HEK293T (cell line): Measurements from ENCODE around the gene DNAJC15.

Experiments used
- CTCF ChIA-PET: fragments of 350-600 bp; formaldehyde crosslinking; extraction: SDS; loops from one replicate; lab custom pipeline; 2021; ENCODE audit warnings: antibody characterized with exemption, inconsistent platforms; lab: Yijun Ruan, JAX
- POLR2A ChIA-PET: fragments of 350-600 bp; formaldehyde crosslinking; extraction: SDS; loops from one replicate; lab custom pipeline; 2020; ENCODE audit warnings: antibody characterized with exemption, inconsistent platforms; lab: Yijun Ruan, JAX
- DNase-seq: peaks from one replicate; pipeline ENCODE4 v3.0.0; 2012; ENCODE audit warnings: mixed read lengths; ENCODE audit errors: extremely low spot score
- ARNT ChIP-seq: fragments of 450-650 bp; IDR thresholded peaks from 2 replicates; pipeline ENCODE4 v1.6.1; 2017; ENCODE audit warnings: mild to moderate bottlenecking
- BHLHE40 ChIP-seq: fragments of 450-650 bp; IDR thresholded peaks from 2 replicates; pipeline ENCODE4 v1.6.1; 2016; ENCODE audit warnings: mild to moderate bottlenecking, moderate library complexity, borderline replicate concordance
- CTBP1 ChIP-seq: fragments of 450-650 bp; IDR thresholded peaks from 2 replicates; pipeline ENCODE4 v1.6.1; 2016; ENCODE audit warnings: borderline replicate concordance
- ELF4 ChIP-seq: fragments of 450-650 bp; IDR thresholded peaks from 2 replicates; pipeline ENCODE4 v1.6.1; 2017; ENCODE audit warnings: antibody characterized with exemption
- FOXA1 ChIP-seq: fragments of 450-650 bp; IDR thresholded peaks from 2 replicates; pipeline ENCODE4 v1.6.1; 2016; ENCODE audit warnings: mild to moderate bottlenecking
- FOXK2 ChIP-seq: fragments of 450-650 bp; IDR thresholded peaks from 2 replicates; pipeline ENCODE4 v1.6.1; 2016; ENCODE audit warnings: mild to moderate bottlenecking
- FOXM1 ChIP-seq: fragments of 450-650 bp; IDR thresholded peaks from 2 replicates; pipeline ENCODE4 v1.6.1; 2017; ENCODE audit warnings: mild to moderate bottlenecking, borderline replicate concordance
- HDGF ChIP-seq: fragments of 450-650 bp; IDR thresholded peaks from 2 replicates; pipeline ENCODE4 v1.6.1; 2017; ENCODE audit warnings: antibody characterized with exemption, borderline replicate concordance
- L3MBTL2 ChIP-seq: fragments of 450-650 bp; conservative IDR thresholded peaks from 2 replicates; pipeline ENCODE4 v1.6.1; 2016; ENCODE audit warnings: mild to moderate bottlenecking
- LEF1 ChIP-seq: fragments of 450-650 bp; IDR thresholded peaks from 2 replicates; pipeline ENCODE4 v1.6.1; 2017; ENCODE audit warnings: mild to moderate bottlenecking, borderline replicate concordance
- NFRKB ChIP-seq: fragments of 450-650 bp; IDR thresholded peaks from 2 replicates; pipeline ENCODE4 v1.6.1; 2016; ENCODE audit warnings: mild to moderate bottlenecking, moderate library complexity
- SP1 ChIP-seq: fragments of 450-650 bp; IDR thresholded peaks from 2 replicates; pipeline ENCODE4 v1.6.1; 2017
- SUZ12 ChIP-seq: fragments of 450-650 bp; IDR thresholded peaks from 2 replicates; pipeline ENCODE4 v1.6.1; 2016; ENCODE audit warnings: mild to moderate bottlenecking
- TARDBP ChIP-seq: fragments of 450-650 bp; IDR thresholded peaks from 2 replicates; pipeline ENCODE4 v1.6.1; 2016
- ZNF384 ChIP-seq: fragments of 450-650 bp; IDR thresholded peaks from 2 replicates; pipeline ENCODE4 v1.6.1; 2016
- TF ChIP-seq, protein P1 (sequence below): fragments of 450-650 bp; IDR thresholded peaks from 2 replicates; pipeline ENCODE4 v1.6.1; 2016

DNAJC15 gene

DNA sequence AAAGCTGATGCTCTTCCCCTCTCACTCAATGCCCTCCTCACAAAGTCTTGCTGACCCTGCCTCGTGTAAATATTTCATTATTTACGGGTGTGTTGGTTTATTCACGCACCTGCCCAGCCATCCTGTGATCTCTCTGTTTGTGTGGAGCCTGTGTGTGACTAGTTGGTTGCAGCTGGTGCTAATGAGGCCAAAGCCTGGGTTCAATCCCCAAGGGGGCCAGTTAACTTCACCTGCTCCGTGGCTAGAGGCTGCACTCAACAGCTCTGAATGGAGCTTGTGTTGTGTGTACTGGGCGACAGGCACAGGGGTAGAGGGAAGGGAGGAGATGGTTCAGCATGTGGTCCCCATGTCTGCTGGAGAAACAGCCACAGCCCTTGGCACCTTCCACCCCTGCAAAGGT, 109.5 kb downstream of the DNAJC15 start:
- DNase-seq = no peak
- POLR2A ChIA-PET = no interaction called here

DNA sequence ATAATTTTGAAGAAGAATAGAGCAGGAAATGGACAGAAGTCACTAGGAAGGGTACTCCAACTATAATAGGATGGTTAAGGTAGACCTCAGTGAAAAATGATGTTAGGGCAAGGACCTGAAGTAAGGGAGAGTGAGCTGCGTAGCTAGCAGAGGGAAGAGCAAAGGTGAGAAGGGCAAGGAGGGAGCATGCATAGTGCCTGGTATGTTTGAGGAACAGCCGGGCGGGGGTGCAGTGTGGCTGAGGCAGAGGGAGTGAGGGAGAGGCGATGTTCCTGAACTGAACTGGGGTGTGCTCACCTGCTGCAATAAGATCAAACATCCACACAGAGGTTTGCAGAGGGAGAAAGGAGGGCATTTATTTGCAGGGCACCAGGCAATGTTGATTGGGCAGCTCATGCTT, 110.4 kb downstream of the DNAJC15 start:
- ChIA-PET CTCF (interaction anchor here (0.5 kb wide), 1 partner anchor 305 kb away, joined by 6 read pairs; no protein-coding TSS in a partner anchor), POLR2A (no interaction called here)
- TF ChIP-seq SP1 = no peak
- no peak for TF ChIP-seq ZNF384
- TF ChIP-seq ARNT = no peak
- TF ChIP-seq FOXK2 = no peak
- TF ChIP-seq L3MBTL2 = no peak
- TF ChIP-seq NFRKB = no peak
- TF ChIP-seq ELF4 = no peak
- TF ChIP-seq FOXM1 = no peak
- TF ChIP-seq LEF1 = no peak
- no peak for TF ChIP-seq CTBP1
- no peak for TF ChIP-seq SUZ12
- no peak for TF ChIP-seq FOXA1
- TF ChIP-seq TARDBP = no peak
- no peak for TF ChIP-seq BHLHE40
- TF ChIP-seq HDGF = no peak
- DNase-seq = no peak

More for the DNA sequence above, 109.5 kb downstream of the DNAJC15 start:
- TF ChIP-seq SP1 = no peak
- TF ChIP-seq L3MBTL2 = no peak
- no peak for TF ChIP-seq ELF4
- TF ChIP-seq FOXA1 = no peak
- TF ChIP-seq FOXM1 = no peak
- no peak for TF ChIP-seq TARDBP
- no peak for TF ChIP-seq LEF1
- TF ChIP-seq SUZ12 = no peak
- TF ChIP-seq HDGF = no peak
- CTCF ChIA-PET = interaction anchor here (1.0 kb wide), 2 partner anchors 163 to 538 kb away, joined by 3 read pairs; no protein-coding TSS in a partner anchor

DNA sequence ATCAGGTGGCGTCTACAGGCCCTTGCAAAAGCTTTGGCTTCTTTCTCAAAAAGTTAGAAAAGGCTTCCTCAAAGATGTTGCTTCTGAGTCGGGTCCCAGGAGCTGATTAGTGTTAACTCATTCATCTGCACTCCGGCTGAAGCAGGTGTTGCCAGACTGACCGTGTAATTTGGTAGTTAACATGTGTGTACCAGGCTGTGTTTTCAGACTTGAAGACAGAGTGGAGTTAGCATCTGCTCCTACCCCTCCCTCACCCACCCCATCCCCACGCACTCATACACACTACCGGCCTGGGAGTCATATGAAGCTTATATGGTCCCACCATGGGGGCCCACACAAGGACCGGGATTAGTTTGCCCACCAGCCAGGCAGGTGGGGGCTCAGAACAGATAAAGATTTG, 111.5 kb downstream of the DNAJC15 start:
- POLR2A ChIA-PET = no interaction called here
- TF ChIP-seq NFRKB = no peak
- TF ChIP-seq FOXM1 = no peak
- TF ChIP-seq SUZ12 = no peak
- TF ChIP-seq L3MBTL2 = no peak
- TF ChIP-seq HDGF = no peak
- TF ChIP-seq ELF4 = no peak
- no peak for TF ChIP-seq FOXA1
- TF ChIP-seq ZNF384 = no peak
- no peak for TF ChIP-seq BHLHE40
- TF ChIP-seq SP1 = no peak
- no peak for TF ChIP-seq FOXK2
- CTCF ChIA-PET = interaction anchor here (0.6 kb wide), 1 partner anchor 20 kb away, joined by 9 read pairs; no protein-coding TSS in a partner anchor
- no peak for DNase-seq

DNA sequence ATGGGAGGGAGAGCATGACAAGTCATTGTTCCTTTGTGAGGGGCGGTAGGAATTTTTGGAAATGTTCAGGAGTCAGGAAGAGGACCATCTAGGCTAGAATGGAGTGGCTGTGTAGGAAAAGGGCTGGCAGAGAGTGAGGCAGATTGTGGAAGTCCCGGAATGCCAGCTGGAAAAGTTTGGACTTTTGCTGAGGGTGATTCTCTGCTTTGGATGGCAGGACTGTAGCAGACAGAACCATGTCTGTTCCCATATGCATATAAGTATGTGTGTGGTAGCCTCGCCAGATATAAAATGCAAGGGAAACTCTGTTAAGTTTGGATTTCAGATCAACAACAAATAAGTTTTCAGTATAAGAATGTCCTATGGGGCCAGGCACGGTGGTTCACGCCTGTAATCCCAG, 112.1 kb downstream of the DNAJC15 start:
- no peak for DNase-seq
- CTCF ChIA-PET = no interaction called here
- TF ChIP-seq CTBP1 = no peak
- TF ChIP-seq SP1 = no peak
- no peak for TF ChIP-seq NFRKB
- TF ChIP-seq LEF1 = no peak
- TF ChIP-seq SUZ12 = no peak
- TF ChIP-seq BHLHE40 = no peak

DNA sequence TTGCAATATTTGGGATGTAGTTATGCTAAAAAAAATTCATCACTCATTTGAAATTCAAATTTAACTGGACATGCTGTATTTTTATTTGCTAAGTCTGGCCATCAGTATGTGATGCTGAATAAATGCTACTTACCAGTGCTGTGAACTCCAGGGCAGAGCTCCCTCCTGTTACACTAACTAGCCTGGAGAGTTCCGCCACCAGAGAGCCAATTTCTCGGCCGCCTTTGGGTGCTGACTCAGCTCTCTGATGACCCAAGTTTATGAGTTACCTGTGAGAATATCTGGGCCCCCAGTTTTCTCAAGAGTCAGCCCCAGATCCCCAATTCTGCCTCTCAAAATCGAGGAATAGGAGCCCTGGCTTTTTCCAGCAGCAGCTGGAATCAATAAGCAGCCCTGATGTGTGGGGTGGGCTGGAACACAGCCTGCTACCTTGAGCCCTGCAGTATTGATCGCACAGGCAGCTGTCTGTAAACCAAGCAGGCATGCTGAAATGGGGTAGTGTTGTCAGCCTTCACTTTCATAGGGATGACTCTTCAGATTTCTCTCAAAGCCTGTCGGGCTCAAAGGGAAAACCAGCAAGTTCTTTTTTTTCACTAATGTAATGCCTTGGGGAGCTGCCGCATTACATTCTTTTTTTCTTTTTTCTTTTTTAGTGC, 113.7 kb downstream of the DNAJC15 start:
- no peak for TF ChIP-seq ELF4
- TF ChIP-seq FOXM1 = no peak
- TF ChIP-seq HDGF = no peak
- no peak for TF ChIP-seq LEF1
- no peak for TF ChIP-seq TARDBP
- TF ChIP-seq L3MBTL2 = no peak
- no peak for TF ChIP-seq FOXK2
- no peak for TF ChIP-seq SUZ12
- TF ChIP-seq BHLHE40 = no peak
- TF ChIP-seq ARNT = no peak
- TF ChIP-seq ZNF384 = no peak
- TF ChIP-seq CTBP1 = no peak
- TF ChIP-seq, protein P1, sequence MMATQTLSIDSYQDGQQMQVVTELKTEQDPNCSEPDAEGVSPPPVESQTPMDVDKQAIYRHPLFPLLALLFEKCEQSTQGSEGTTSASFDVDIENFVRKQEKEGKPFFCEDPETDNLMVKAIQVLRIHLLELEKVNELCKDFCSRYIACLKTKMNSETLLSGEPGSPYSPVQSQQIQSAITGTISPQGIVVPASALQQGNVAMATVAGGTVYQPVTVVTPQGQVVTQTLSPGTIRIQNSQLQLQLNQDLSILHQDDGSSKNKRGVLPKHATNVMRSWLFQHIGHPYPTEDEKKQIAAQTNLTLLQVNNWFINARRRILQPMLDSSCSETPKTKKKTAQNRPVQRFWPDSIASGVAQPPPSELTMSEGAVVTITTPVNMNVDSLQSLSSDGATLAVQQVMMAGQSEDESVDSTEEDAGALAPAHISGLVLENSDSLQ = no peak
- no peak for TF ChIP-seq NFRKB
- TF ChIP-seq FOXA1 = no peak
- TF ChIP-seq SP1 = no peak
- ChIA-PET CTCF (no interaction called here), POLR2A (no interaction called here)
- DNase-seq = no peak

More for the DNA sequence above, 112.1 kb downstream of the DNAJC15 start:
- POLR2A ChIA-PET = no interaction called here

DNA sequence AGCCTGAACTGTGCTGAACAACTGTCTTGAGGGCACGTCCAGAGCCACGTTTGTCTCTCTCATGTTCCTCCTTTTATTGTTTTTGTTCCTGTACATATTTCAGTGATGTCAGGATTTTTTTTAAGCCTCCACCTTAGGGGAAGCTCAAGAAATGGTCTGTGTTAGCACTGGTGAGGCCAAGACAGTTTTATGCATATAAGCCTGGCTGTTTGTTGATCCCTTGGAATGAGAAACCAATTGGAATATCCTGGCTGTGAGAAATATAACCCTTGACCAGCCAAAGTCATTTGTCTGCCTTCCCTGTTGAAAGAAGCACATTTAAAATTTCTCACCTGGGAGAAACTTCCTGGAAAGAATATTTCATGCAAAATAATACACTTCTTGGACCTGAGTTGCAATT, 115.8 kb downstream of the DNAJC15 start:
- no peak for DNase-seq
- TF ChIP-seq ELF4 = no peak
- no peak for TF ChIP-seq FOXK2
- TF ChIP-seq CTBP1 = no peak
- TF ChIP-seq NFRKB = no peak
- no peak for TF ChIP-seq FOXM1
- TF ChIP-seq BHLHE40 = no peak
- no peak for TF ChIP-seq SUZ12
- no peak for TF ChIP-seq ZNF384
- no peak for TF ChIP-seq FOXA1
- no peak for TF ChIP-seq SP1
- no peak for TF ChIP-seq ARNT
- TF ChIP-seq LEF1 = no peak
- no peak for TF ChIP-seq L3MBTL2
- TF ChIP-seq, protein P1 = no peak
- no peak for TF ChIP-seq TARDBP
- no peak for TF ChIP-seq HDGF
- ChIA-PET CTCF (no interaction called here), POLR2A (no interaction called here)
